T-helper 1 cell treated with Interleukin-12 subunit alpha and Interleukin-12 subunit beta and Interleukin-4 antibody, amounts not matched to agents 30 μg/mL and 1 μg/mL, for 36 hours (primary cell): ENCODE results near the gene WNT2B.
"Not testable (repeated sequence)": the region's sequence is repeated elsewhere in the genome, so short reads cannot be mapped to it uniquely, and the experiment has no call there.

ENCODE experiments used
- H3K27ac Mint-ChIP-seq: one replicate; pipeline ENCODE4 v1.8.0; 2021; ENCODE audit warnings: mild to moderate bottlenecking, mixed read lengths
- H3K27me3 Mint-ChIP-seq: one replicate; pipeline ENCODE4 v1.8.0; 2021; ENCODE audit warnings: low read depth, mixed read lengths
- H3K36me3 Mint-ChIP-seq: one replicate; pipeline ENCODE4 v1.8.0; 2021; ENCODE audit warnings: low read depth, mixed read lengths
- H3K4me1 Mint-ChIP-seq: one replicate; pipeline ENCODE4 v1.8.0; 2021; ENCODE audit warnings: low read depth, mixed read lengths
- H3K4me3 Mint-ChIP-seq: one replicate; pipeline ENCODE4 v1.8.0; 2021; ENCODE audit warnings: mild to moderate bottlenecking, moderate library complexity, mixed read lengths
- H3K9me3 Mint-ChIP-seq: one replicate; pipeline ENCODE4 v1.8.0; 2021; ENCODE audit warnings: mixed read lengths

Gene WNT2B

DNA sequence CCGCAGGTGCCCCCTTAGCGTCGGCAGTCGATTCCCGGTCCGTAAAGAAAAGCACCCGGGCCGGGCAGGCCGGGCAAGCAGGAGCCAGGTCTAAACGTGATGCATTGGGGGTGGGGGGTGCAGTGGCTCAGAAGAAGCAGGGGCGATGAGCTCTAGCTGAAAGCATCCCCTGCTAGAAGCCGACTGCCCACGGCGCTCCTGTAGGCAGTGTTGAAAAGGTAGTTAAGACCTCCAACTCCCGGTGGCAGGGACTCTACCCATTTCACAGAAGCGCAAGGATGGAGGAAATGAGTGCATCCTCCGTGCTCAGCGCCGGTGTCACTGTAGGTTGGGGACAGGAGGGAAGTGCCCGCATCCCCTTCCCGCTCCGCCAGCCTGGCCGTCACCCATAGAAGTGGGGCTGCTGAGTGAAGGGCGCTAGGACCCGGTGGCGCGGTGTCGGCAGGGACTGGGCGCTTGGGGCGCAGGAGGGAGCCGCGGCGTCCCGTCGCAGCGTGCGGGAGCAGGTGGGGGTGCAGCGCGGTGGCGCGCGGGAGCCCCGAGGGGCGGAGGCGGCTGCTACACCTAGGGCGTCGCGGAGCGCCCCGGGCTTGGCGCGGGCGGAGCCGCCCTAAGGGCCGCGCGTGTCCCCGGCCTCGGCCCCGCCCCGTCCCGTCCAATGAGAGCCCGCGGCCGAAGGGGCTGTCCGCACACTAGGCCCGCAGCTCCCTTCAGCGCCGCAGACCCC, at the start of gene WNT2B:
TSS of gene WNT2B (plus strand) at position 688 of the 727 bp plus-strand sequence. CDS start 298 bp downstream, outside the sequence.
- no peak within 1 kb of the TSS for H3K27ac Mint-ChIP-seq
- H3K36me3 Mint-ChIP-seq: no peaks in the 10 kb centered on the region
- H3K4me3 Mint-ChIP-seq: peak within 1 kb of the TSS; percentile 82
- H3K9me3 Mint-ChIP-seq: no peaks in the 10 kb centered on the region
- H3K27me3 Mint-ChIP-seq: peaks cover 69% of the 10 kb centered on the region
- H3K4me1 Mint-ChIP-seq: peaks cover 3% of the 10 kb centered on the region

DNA sequence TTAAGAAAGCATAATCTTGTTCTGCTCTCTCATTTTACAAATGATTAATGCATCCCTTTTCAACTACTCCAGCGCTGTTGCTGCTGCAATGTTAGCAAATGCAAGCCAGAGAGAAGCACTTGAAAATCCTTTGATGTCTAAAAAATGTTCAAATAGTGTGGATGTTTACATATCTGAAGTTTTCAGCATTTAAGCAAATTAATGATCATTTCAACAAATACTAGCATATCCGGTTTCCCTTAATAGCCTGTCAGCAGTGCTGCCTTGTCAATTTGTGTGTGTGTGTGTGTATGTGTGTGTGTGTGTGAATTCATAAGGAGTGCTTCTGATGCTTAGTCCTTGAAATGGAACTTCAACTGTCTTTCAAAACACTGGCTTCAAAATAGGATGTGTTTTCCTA, 48.1 kb upstream of the WNT2B start:
- Mint-ChIP-seq H3K4me1 (peaks cover 2% of the 10 kb centered on the region), H3K27ac (no peak overlapping the region), H3K9me3 (no peaks in the 10 kb centered on the region), H3K27me3 (peaks cover 8% of the 10 kb centered on the region), H3K4me3 (no peak overlapping the region), H3K36me3 (peaks cover 2% of the 10 kb centered on the region)

GRCh38 chr1:112461200-112461871, 47.4 kb upstream of the WNT2B start:
- Mint-ChIP-seq H3K36me3 (peaks cover 2% of the 10 kb centered on the region), H3K27me3 (peaks cover 11% of the 10 kb centered on the region), H3K4me1 (peaks cover 7% of the 10 kb centered on the region), H3K9me3 (no peaks in the 10 kb centered on the region), H3K4me3 (no peak overlapping the region), H3K27ac (no peak overlapping the region)

DNA sequence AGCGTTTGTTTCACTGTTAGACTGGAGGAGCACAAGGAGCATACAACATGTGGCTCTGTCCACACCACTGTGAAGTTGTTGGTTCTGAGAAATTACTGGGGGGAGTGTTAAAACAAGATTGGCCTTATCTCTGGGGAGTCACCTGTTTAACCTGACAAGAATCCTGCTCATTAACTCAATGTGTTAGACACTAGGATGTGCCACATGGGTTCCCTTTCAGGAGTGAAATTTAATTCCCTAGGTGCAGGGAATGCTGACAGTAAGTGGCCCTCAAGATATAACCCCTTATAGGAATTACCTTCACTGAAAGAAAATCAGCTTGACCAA, 45.8 kb upstream of the WNT2B start:
- H3K4me1 Mint-ChIP-seq: peaks cover 10% of the 10 kb centered on the region
- no peaks in the 10 kb centered on the region for H3K36me3 Mint-ChIP-seq
- H3K27me3 Mint-ChIP-seq: peaks cover 22% of the 10 kb centered on the region
- H3K9me3 Mint-ChIP-seq: no peaks in the 10 kb centered on the region
- no peak overlapping the region for H3K4me3 Mint-ChIP-seq
- H3K27ac Mint-ChIP-seq: no peak overlapping the region

DNA sequence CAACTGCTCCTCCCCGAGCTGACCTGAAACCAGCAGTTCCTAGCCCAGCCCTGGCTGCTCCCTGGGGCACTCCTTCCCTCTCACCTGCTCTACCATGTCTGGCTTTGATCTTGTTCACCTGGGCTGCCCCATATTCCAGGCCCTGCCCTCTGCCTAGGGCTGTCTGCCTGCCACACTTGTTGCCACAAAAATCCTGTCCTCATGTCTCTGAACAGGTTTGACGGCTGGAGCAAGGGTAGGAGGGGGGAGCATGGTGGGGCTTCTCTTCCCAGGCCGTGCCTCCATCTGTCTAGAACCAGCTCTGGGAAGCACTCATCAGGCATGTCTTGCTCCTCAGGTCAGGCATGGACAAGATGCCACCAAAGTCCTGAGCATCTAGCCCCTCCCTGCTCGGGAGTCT, 44.3 kb upstream of the WNT2B start:
- Mint-ChIP-seq H3K9me3 (no peaks in the 10 kb centered on the region), H3K27me3 (peaks cover 36% of the 10 kb centered on the region), H3K4me1 (peaks cover 10% of the 10 kb centered on the region), H3K36me3 (no peaks in the 10 kb centered on the region), H3K27ac (no peak overlapping the region), H3K4me3 (no peak overlapping the region)

DNA sequence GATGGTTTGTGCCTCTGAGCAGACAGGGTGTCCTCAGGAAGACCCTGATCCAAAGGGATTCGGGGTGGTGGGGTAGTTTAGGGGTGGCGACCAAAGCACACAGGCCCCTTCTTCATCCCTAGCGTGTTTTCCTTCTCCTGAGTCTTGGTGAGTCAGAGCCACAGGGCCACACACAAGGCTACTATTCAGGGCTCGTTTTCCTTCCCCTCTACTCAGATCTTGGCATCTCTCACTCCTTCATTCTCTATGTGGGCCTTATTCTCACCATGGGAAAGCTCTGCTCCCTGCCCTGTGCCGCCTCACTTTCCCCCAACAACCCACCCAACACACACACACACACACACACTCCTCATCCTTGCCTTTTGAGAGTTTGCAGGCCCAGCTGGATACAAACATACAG, 43.6 kb upstream of the WNT2B start:
- Mint-ChIP-seq H3K27me3 (peaks cover 35% of the 10 kb centered on the region), H3K9me3 (no peaks in the 10 kb centered on the region), H3K27ac (no peak overlapping the region), H3K36me3 (no peaks in the 10 kb centered on the region), H3K4me1 (peaks cover 10% of the 10 kb centered on the region), H3K4me3 (no peak overlapping the region)

DNA sequence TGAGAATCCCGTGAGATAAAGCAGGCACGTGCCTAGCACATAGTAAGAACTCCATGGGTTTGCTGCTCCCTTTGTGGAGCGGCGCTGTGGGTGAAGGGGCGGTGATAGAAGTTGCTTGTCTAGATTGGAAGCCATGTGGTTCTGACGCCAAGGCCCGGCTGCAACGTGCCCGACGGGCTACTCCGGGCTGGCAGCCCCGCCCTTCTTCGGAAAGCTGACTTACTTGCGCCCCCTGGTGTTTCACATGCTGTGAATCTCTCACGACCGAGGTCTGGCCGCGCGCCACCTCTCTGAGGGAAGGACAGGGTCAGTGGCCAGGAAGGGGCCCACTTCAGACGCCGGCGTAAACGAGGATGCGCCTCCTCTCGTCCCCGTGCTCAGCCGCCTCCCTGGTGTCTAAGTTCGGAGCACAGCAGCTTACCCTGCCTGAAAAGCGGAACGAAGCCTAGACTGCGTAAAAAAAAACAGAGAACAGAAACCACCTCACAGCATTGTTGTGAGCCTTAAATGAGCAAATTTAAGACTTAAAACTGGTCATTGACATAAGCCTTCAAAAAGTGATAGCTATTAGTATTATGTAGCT, 42.6 kb upstream of the WNT2B start:
- H3K9me3 Mint-ChIP-seq: no peaks in the 10 kb centered on the region
- H3K27me3 Mint-ChIP-seq: peaks cover 35% of the 10 kb centered on the region

GRCh38 chr1:112470324-112470723, 38.4 kb upstream of the WNT2B start:
- H3K27ac Mint-ChIP-seq, H3K36me3 Mint-ChIP-seq, H3K4me3 Mint-ChIP-seq, H3K9me3 Mint-ChIP-seq: not testable (repeated sequence)
- peaks cover 39% of the 10 kb centered on the region for H3K27me3 Mint-ChIP-seq
- peaks cover 10% of the 10 kb centered on the region for H3K4me1 Mint-ChIP-seq

More for the DNA sequence above, 42.6 kb upstream of the WNT2B start:
- Mint-ChIP-seq H3K36me3 (no peaks in the 10 kb centered on the region), H3K4me3 (peak overlapping the region; percentile 80), H3K4me1 (peaks cover 10% of the 10 kb centered on the region), H3K27ac (peak overlapping the region; percentile 47)

DNA sequence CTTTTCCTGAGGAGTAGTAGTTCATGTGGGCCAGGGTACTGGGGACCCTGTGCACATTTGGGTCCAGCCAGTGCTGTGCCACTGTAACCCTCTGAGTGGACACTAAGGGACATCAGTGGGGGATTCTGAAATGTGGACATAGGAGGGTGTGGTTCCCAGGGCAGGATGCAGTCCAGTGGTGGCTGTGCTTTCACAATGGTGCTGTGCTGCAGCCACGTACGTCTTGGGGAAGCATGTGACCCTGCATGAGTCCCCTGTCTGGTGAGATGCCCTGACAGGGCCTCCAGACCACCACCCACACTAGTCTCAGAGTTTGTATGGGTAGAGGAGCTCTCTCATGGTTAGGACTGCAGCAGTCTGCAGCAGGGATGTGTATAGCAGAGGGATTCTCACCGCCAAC, 37.8 kb upstream of the WNT2B start:
- H3K27me3 Mint-ChIP-seq: peaks cover 40% of the 10 kb centered on the region
- H3K9me3 Mint-ChIP-seq: no peaks in the 10 kb centered on the region
- no peaks in the 10 kb centered on the region for H3K36me3 Mint-ChIP-seq
- H3K4me1 Mint-ChIP-seq: peaks cover 7% of the 10 kb centered on the region
- no peak overlapping the region for H3K4me3 Mint-ChIP-seq
- no peak overlapping the region for H3K27ac Mint-ChIP-seq

GRCh38 chr1:112472142-112472541, 36.6 kb upstream of the WNT2B start:
- H3K4me1 Mint-ChIP-seq: no peaks in the 10 kb centered on the region
- H3K27me3 Mint-ChIP-seq: peaks cover 37% of the 10 kb centered on the region
- no peak overlapping the region for H3K4me3 Mint-ChIP-seq
- H3K9me3 Mint-ChIP-seq: peaks cover 6% of the 10 kb centered on the region
- H3K27ac Mint-ChIP-seq: no peak overlapping the region
- no peaks in the 10 kb centered on the region for H3K36me3 Mint-ChIP-seq

GRCh38 chr1:112477550-112477949, 31.2 kb upstream of the WNT2B start:
- peaks cover 21% of the 10 kb centered on the region for H3K9me3 Mint-ChIP-seq

DNA sequence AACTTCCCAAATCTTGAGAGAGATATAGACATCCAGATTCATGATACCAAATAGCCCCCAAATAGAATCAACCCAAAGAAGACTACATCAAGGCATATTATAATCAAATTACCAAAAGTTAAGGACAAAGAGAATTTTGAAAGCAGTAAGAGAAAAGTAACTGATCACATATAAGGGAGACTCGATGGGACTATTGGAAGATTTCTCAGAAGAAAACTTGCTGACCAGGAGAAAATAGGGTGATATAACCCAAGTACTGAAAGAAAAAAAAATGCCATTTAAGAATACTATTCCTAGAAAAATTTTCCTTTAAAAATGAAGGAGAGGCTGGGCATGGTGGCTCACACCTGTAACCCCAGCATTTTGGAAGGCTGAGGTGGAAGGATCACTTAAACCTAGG, 30.5 kb upstream of the WNT2B start:
- peaks cover 17% of the 10 kb centered on the region for H3K27me3 Mint-ChIP-seq
- H3K4me1 Mint-ChIP-seq: no peaks in the 10 kb centered on the region
- H3K4me3 Mint-ChIP-seq: no peak overlapping the region
- no peak overlapping the region for H3K27ac Mint-ChIP-seq
- H3K36me3 Mint-ChIP-seq: no peaks in the 10 kb centered on the region
- peaks cover 21% of the 10 kb centered on the region for H3K9me3 Mint-ChIP-seq

More at GRCh38 chr1:112477550-112477949, 31.2 kb upstream of the WNT2B start:
- H3K27me3 Mint-ChIP-seq: peaks cover 17% of the 10 kb centered on the region
- H3K4me1 Mint-ChIP-seq: no peaks in the 10 kb centered on the region
- H3K27ac Mint-ChIP-seq: no peak overlapping the region
- no peaks in the 10 kb centered on the region for H3K36me3 Mint-ChIP-seq
- H3K4me3 Mint-ChIP-seq: no peak overlapping the region

GRCh38 chr1:112486063-112486462, 22.7 kb upstream of the WNT2B start:
- not testable (repeated sequence) for H3K4me3 Mint-ChIP-seq, H3K27ac Mint-ChIP-seq, H3K36me3 Mint-ChIP-seq, H3K4me1 Mint-ChIP-seq, H3K9me3 Mint-ChIP-seq
- peaks cover 10% of the 10 kb centered on the region for H3K27me3 Mint-ChIP-seq

GRCh38 chr1:112487686-112488085, 21.1 kb upstream of the WNT2B start:
- H3K27ac Mint-ChIP-seq, H3K4me3 Mint-ChIP-seq, H3K4me1 Mint-ChIP-seq, H3K9me3 Mint-ChIP-seq, H3K36me3 Mint-ChIP-seq: not testable (repeated sequence)
- peaks cover 12% of the 10 kb centered on the region for H3K27me3 Mint-ChIP-seq

GRCh38 chr1:112488141-112488540, 20.6 kb upstream of the WNT2B start:
- peaks cover 12% of the 10 kb centered on the region for H3K27me3 Mint-ChIP-seq
- H3K9me3 Mint-ChIP-seq: no peaks in the 10 kb centered on the region
- no peak overlapping the region for H3K27ac Mint-ChIP-seq
- no peaks in the 10 kb centered on the region for H3K4me1 Mint-ChIP-seq
- no peaks in the 10 kb centered on the region for H3K36me3 Mint-ChIP-seq
- no peak overlapping the region for H3K4me3 Mint-ChIP-seq
